Esophagus muscularis mucosa (tissue), 4 donors: ENCODE data around the gene SLC48A1.

Experiments used
- EP300 ChIP-seq: sonication (generic); formaldehyde crosslinking; IDR thresholded peaks from one replicate; pipeline ENCODE4 v1.6.1; 2017; ENCODE audit warnings: antibody characterized with exemption
- POLR2A ChIP-seq: fragments of 450-650 bp; IDR thresholded peaks from one replicate; pipeline ENCODE4 v1.6.1; 2017; ENCODE audit warnings: antibody characterized with exemption, moderate library complexity, mild to moderate bottlenecking, low read depth
- POLR2AphosphoS5 ChIP-seq, 2 donors: sonication (generic); formaldehyde crosslinking; IDR thresholded peaks; one replicate each; pipeline ENCODE4 v1.6.1; 2017; ENCODE audit warnings: antibody characterized with exemption in 2 of 2
- TF ChIP-seq, protein P1 (sequence below), 3 experiments: fragments of 200-600 bp in 2 of 3; fragments of 450-650 bp in 1 of 3; sonication (generic) in 2 of 3; IDR thresholded peaks; one replicate each; pipeline ENCODE4 v1.5.1; 2017 to 2019; ENCODE audit warnings: antibody characterized with exemption in 3 of 3, mild to moderate bottlenecking in 2 of 3, moderate library complexity in 1 of 3

DNA sequence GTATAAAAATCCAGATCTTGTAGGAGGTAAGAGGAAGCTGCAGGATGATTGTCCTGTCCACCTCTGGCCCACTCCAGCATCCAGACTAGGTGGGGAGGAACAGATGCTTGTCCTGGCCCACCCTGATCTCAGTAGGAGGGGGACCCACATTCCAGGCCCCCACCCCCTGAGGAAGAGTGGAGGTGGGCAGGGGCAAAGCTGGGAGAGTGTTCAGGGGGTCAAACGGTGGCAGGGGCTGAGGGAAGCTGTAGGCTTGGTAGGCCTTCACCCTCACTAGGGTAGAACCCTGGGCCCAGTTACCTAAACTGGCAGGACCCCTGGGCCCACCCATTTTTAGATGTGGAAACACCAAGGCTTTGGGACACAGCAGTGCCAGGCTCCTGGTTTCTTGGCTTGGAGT is 4.1 kb downstream of the SLC48A1 start:
- TF ChIP-seq, protein P1, sequence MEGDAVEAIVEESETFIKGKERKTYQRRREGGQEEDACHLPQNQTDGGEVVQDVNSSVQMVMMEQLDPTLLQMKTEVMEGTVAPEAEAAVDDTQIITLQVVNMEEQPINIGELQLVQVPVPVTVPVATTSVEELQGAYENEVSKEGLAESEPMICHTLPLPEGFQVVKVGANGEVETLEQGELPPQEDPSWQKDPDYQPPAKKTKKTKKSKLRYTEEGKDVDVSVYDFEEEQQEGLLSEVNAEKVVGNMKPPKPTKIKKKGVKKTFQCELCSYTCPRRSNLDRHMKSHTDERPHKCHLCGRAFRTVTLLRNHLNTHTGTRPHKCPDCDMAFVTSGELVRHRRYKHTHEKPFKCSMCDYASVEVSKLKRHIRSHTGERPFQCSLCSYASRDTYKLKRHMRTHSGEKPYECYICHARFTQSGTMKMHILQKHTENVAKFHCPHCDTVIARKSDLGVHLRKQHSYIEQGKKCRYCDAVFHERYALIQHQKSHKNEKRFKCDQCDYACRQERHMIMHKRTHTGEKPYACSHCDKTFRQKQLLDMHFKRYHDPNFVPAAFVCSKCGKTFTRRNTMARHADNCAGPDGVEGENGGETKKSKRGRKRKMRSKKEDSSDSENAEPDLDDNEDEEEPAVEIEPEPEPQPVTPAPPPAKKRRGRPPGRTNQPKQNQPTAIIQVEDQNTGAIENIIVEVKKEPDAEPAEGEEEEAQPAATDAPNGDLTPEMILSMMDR (IDR thresholded peaks at IDR 0.05) = no peak
- TF ChIP-seq POLR2AphosphoS5 (IDR thresholded peaks at IDR 0.05) (no peak), POLR2A (no peak), EP300 (no peak)
